WTC11 (cell line): ENCODE measurements around the gene ARHGAP8. TPM values are rescaled to one million over a fixed set of nuclear protein-coding genes. Genes with fewer than 3 reads are reported as not detected.

ENCODE experiments used
- ATAC-seq: fragments of 200-7000 bp; cut with Tn5 transposase; 2 replicates; pipeline ENCODE4 v1.10.0; 2021; ENCODE audit warnings: mild to moderate bottlenecking, moderate library complexity
- CTCF ChIA-PET: fragments of 300-600 bp; sonication (Branson Sonifier 250); formaldehyde crosslinking; loops from one replicate; lab custom pipeline; 2021; ENCODE audit warnings: antibody characterized with exemption; lab: Charles Lee
- POLR2A ChIA-PET: fragments of 350-600 bp; sonication (Branson Sonifier 250); formaldehyde crosslinking; loops from one replicate; lab custom pipeline; 2021; ENCODE audit warnings: antibody characterized with exemption; lab: Charles Lee
- DNase-seq: peaks from one replicate; pipeline ENCODE4 v3.0.0; 2021; ENCODE audit warnings: low spot score
- H3K27ac Mint-ChIP-seq: 2 replicates; pipeline ENCODE4 v1.8.0; 2021; ENCODE audit warnings: mixed read lengths
- H3K27me3 Mint-ChIP-seq: 2 replicates; pipeline ENCODE4 v1.8.0; 2021; ENCODE audit warnings: low read depth, mild to moderate bottlenecking, moderate library complexity, mixed read lengths
- H3K36me3 Mint-ChIP-seq: 2 replicates; pipeline ENCODE4 v1.8.0; 2021; ENCODE audit warnings: mixed read lengths
- H3K4me1 Mint-ChIP-seq: 2 replicates; pipeline ENCODE4 v1.8.0; 2022; ENCODE audit warnings: mixed read lengths
- H3K4me3 Mint-ChIP-seq: 2 replicates; pipeline ENCODE4 v1.8.0; 2021; ENCODE audit warnings: mild to moderate bottlenecking, moderate library complexity, mixed read lengths
- H3K9me3 Mint-ChIP-seq: 2 replicates; pipeline ENCODE4 v1.8.0; 2021; ENCODE audit warnings: mixed read lengths
- CREB1 ChIP-seq: sonication (generic); formaldehyde crosslinking; IDR thresholded peaks from 2 replicates; pipeline ENCODE4 v1.8.0; 2023; ENCODE audit warnings: mild to moderate bottlenecking, missing genetic modification reagents
- ELF4 ChIP-seq: sonication (generic); formaldehyde crosslinking; IDR thresholded peaks from 2 replicates; pipeline ENCODE4 v1.8.1; 2022; ENCODE audit warnings: low read depth, mild to moderate bottlenecking, moderate library complexity, missing genetic modification reagents
- ESRRA ChIP-seq: sonication (generic); formaldehyde crosslinking; IDR thresholded peaks from 2 replicates; pipeline ENCODE4 v1.8.1; 2022; ENCODE audit warnings: mild to moderate bottlenecking, missing genetic modification reagents, borderline replicate concordance
- GTF2I ChIP-seq: fragments of 250-450 bp; sonication (Bioruptor Pico); conservative IDR thresholded peaks from 2 replicates; pipeline ENCODE4 v1.4.0; 2021; ENCODE audit warnings: mild to moderate bottlenecking
- HMGA2 ChIP-seq: fragments of 250-450 bp; sonication (Bioruptor Pico); IDR thresholded peaks from 2 replicates; pipeline ENCODE4 v1.4.0; 2021; ENCODE audit warnings: mild to moderate bottlenecking, moderate library complexity
- IRF2 ChIP-seq: sonication (generic); formaldehyde crosslinking; IDR thresholded peaks from 2 replicates; pipeline ENCODE4 v1.8.0; 2022; ENCODE audit warnings: low read depth, missing genetic modification reagents, borderline replicate concordance
- JUN ChIP-seq: sonication (generic); formaldehyde crosslinking; IDR thresholded peaks from 2 replicates; pipeline ENCODE4 v1.8.0; 2023; ENCODE audit warnings: mild to moderate bottlenecking, missing genetic modification reagents
- NR3C1 ChIP-seq: sonication (generic); formaldehyde crosslinking; conservative IDR thresholded peaks from 2 replicates; pipeline ENCODE4 v1.8.1; 2023; ENCODE audit warnings: low read depth, mild to moderate bottlenecking, missing genetic modification reagents
- OVOL2 ChIP-seq: fragments of 250-450 bp; sonication (Bioruptor Pico); IDR thresholded peaks from 2 replicates; pipeline ENCODE4 v1.9.0; 2021; ENCODE audit warnings: mild to moderate bottlenecking, borderline replicate concordance
- ZNF416 ChIP-seq: fragments of 250-450 bp; sonication (Bioruptor Pico); IDR thresholded peaks from 2 replicates; pipeline ENCODE4 v1.9.0; 2021; ENCODE audit warnings: mild to moderate bottlenecking, inconsistent platforms
- total RNA-seq: library from RNA; stranded (reverse); gene quantifications from 3 replicates; pipeline ENCODE4 v1.2.3, GENCODE V29; 2021
- TF ChIP-seq, protein P1 (sequence below): sonication (generic); formaldehyde crosslinking; IDR thresholded peaks from 2 replicates; pipeline ENCODE4 v1.8.0; 2022; ENCODE audit warnings: mild to moderate bottlenecking, missing genetic modification reagents
- TF ChIP-seq, protein P2 (sequence below): fragments of 250-450 bp; sonication (Bioruptor Pico); IDR thresholded peaks from 2 replicates; pipeline ENCODE4 v1.9.0; 2021; ENCODE audit warnings: mild to moderate bottlenecking
- TF ChIP-seq, protein P3 (sequence below): fragments of 250-450 bp; sonication (Bioruptor Pico); IDR thresholded peaks from 2 replicates; pipeline ENCODE4 v1.8.0; 2021; ENCODE audit warnings: mild to moderate bottlenecking
- TF ChIP-seq, protein P4 (sequence below): sonication (generic); formaldehyde crosslinking; conservative IDR thresholded peaks from 2 replicates; pipeline ENCODE4 v1.8.1; 2023; ENCODE audit warnings: mild to moderate bottlenecking, low read depth, missing genetic modification reagents, moderate library complexity
- TF ChIP-seq, protein P5 (sequence below): fragments of 250-450 bp; sonication (Bioruptor Pico); IDR thresholded peaks from 2 replicates; pipeline ENCODE4 v1.9.0; 2021; ENCODE audit warnings: mild to moderate bottlenecking, borderline replicate concordance
- TF ChIP-seq, protein P6 (sequence below): fragments of 250-450 bp; sonication (Bioruptor Pico); IDR thresholded peaks from 2 replicates; pipeline ENCODE4 v1.9.0; 2021; ENCODE audit warnings: moderate library complexity, mild to moderate bottlenecking, inconsistent platforms, borderline replicate concordance

Gene ARHGAP8
- total RNA-seq, 1 experiment from 2014 or later = 61.4 TPM

DNA sequence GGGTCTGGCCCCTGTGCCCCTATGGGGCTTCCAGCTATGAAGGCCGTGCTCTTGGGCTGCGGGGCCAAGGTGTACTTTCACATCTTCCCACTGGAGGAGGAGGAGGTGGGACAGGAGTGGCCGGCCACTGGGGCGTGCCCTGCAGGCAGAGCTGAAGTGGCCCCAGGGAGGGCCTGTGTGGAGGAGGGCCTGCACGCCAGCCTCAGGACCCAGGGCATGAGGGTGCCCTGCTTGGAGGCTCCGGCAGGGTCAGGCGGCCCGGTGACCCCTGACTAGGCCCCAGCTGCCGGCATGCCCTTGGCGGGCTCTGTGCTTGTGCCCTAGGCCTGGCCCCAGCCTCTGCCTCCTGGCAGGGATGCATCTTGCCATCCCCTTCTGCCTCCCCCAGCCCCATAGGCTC is 45.2 kb upstream of the ARHGAP8 start:
- H3K36me3 Mint-ChIP-seq = no peaks in the 10 kb centered on the region
- no peak for TF ChIP-seq IRF2 (CRISPR knock-in tag)
- TF ChIP-seq NR3C1 (CRISPR knock-in tag) = no peak
- no peak for TF ChIP-seq ELF4
- H3K27ac Mint-ChIP-seq = no peak overlapping the region
- DNase-seq = no peak
- POLR2A ChIA-PET = interaction anchor here (0.7 kb wide), 1 partner anchor 89 kb away, joined by 4 read pairs; no protein-coding TSS in a partner anchor
- no peaks in the 10 kb centered on the region for H3K9me3 Mint-ChIP-seq
- ATAC-seq = no peak
- H3K4me1 Mint-ChIP-seq = peaks cover 18% of the 10 kb centered on the region
- CTCF ChIA-PET = interaction anchor here (0.5 to 1.2 kb wide), 2 partner anchors 9 to 11 kb away, joined by 3 to 4 read pairs; no protein-coding TSS in a partner anchor
- H3K27me3 Mint-ChIP-seq = peaks cover 14% of the 10 kb centered on the region
- H3K4me3 Mint-ChIP-seq = no peak overlapping the region

DNA sequence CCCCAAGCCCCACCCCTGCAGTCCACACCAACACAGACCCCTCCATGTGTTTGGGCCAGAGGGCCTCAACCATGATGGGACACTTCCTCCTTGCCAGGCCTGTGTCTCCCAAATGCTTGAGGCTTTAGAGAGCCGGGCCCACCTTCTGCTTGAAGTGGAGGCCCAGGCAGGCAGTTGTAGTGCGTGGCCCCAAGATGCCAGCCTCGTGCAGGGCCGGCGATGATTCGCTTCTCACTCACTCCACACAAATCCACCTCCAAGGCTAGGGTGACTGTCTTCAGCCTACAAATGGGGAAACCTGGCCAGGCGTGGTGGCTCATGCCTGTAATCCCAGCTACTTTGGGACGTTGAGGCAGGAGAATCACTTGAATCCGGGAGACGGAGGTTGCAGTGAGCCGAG is 44.6 kb upstream of the ARHGAP8 start:
- no peak for DNase-seq
- ChIA-PET CTCF (interaction anchor here (0.5 to 1.6 kb wide), 4 partner anchors 9 to 29 kb away, joined by 3 to 6 read pairs (median 4); no protein-coding TSS in a partner anchor), POLR2A (no interaction called here)
- Mint-ChIP-seq H3K27me3 (peaks cover 14% of the 10 kb centered on the region), H3K4me1 (peaks cover 18% of the 10 kb centered on the region), H3K9me3 (no peaks in the 10 kb centered on the region), H3K36me3 (no peaks in the 10 kb centered on the region), H3K4me3 (no peak overlapping the region), H3K27ac (peak overlapping the region; percentile 22; the same call in 1 of the 2 replicates)
- no peak for ATAC-seq
- TF ChIP-seq, protein P1, sequence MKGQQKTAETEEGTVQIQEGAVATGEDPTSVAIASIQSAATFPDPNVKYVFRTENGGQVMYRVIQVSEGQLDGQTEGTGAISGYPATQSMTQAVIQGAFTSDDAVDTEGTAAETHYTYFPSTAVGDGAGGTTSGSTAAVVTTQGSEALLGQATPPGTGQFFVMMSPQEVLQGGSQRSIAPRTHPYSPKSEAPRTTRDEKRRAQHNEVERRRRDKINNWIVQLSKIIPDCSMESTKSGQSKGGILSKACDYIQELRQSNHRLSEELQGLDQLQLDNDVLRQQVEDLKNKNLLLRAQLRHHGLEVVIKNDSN (CRISPR knock-in tag) = no peak
- TF ChIP-seq, protein P2, sequence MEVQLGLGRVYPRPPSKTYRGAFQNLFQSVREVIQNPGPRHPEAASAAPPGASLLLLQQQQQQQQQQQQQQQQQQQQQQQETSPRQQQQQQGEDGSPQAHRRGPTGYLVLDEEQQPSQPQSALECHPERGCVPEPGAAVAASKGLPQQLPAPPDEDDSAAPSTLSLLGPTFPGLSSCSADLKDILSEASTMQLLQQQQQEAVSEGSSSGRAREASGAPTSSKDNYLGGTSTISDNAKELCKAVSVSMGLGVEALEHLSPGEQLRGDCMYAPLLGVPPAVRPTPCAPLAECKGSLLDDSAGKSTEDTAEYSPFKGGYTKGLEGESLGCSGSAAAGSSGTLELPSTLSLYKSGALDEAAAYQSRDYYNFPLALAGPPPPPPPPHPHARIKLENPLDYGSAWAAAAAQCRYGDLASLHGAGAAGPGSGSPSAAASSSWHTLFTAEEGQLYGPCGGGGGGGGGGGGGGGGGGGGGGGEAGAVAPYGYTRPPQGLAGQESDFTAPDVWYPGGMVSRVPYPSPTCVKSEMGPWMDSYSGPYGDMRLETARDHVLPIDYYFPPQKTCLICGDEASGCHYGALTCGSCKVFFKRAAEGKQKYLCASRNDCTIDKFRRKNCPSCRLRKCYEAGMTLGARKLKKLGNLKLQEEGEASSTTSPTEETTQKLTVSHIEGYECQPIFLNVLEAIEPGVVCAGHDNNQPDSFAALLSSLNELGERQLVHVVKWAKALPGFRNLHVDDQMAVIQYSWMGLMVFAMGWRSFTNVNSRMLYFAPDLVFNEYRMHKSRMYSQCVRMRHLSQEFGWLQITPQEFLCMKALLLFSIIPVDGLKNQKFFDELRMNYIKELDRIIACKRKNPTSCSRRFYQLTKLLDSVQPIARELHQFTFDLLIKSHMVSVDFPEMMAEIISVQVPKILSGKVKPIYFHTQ (CRISPR knock-in tag) = no peak
- TF ChIP-seq GTF2I (CRISPR knock-in tag) = no peak

DNA sequence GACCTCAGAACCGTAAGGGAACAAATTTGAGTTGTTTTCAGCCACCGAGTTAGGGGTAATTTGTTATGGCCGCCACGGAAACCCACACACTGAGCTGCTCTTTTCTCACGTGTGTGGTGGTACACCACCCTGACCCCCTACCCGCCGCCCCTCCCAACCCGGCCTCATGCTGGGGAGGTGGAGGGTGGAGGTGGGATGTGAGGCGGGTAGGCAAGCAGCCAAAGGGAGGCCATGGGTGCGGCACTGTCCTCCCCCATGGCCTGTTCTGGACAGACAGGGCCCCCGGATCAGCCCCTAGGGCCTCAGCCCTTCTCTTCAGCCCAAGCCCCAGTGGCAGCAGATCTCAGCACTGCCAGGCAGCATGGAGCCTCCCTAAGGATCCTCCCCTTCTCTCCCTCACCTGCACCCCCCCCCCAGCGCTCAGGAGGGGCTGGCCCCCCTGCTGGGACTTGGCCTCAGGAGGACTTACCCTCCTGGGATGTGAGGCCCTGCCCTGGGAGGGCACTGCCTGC is 42.4 kb upstream of the ARHGAP8 start:
- no peak for ATAC-seq
- CTCF ChIA-PET = interaction anchor here (1.7 kb wide), 1 partner anchor 11 kb away, joined by 5 read pairs; no protein-coding TSS in a partner anchor
- Mint-ChIP-seq H3K4me1 (peaks cover 7% of the 10 kb centered on the region; the same call in 1 of the 2 replicates), H3K9me3 (no peaks in the 10 kb centered on the region), H3K36me3 (no peaks in the 10 kb centered on the region), H3K27me3 (no peaks in the 10 kb centered on the region; the same call in 1 of the 2 replicates), H3K4me3 (no peak overlapping the region), H3K27ac (no peak overlapping the region)
- TF ChIP-seq CREB1 (CRISPR knock-in tag) (no peak), ELF4 (no peak), ZNF416 (CRISPR knock-in tag) (no peak), JUN (no peak), OVOL2 (no peak), ESRRA (CRISPR knock-in tag) (no peak), HMGA2 (CRISPR knock-in tag) (no peak)
- TF ChIP-seq, protein P3, sequence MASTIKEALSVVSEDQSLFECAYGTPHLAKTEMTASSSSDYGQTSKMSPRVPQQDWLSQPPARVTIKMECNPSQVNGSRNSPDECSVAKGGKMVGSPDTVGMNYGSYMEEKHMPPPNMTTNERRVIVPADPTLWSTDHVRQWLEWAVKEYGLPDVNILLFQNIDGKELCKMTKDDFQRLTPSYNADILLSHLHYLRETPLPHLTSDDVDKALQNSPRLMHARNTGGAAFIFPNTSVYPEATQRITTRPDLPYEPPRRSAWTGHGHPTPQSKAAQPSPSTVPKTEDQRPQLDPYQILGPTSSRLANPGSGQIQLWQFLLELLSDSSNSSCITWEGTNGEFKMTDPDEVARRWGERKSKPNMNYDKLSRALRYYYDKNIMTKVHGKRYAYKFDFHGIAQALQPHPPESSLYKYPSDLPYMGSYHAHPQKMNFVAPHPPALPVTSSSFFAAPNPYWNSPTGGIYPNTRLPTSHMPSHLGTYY (CRISPR knock-in tag) = no peak
- TF ChIP-seq, protein P4, sequence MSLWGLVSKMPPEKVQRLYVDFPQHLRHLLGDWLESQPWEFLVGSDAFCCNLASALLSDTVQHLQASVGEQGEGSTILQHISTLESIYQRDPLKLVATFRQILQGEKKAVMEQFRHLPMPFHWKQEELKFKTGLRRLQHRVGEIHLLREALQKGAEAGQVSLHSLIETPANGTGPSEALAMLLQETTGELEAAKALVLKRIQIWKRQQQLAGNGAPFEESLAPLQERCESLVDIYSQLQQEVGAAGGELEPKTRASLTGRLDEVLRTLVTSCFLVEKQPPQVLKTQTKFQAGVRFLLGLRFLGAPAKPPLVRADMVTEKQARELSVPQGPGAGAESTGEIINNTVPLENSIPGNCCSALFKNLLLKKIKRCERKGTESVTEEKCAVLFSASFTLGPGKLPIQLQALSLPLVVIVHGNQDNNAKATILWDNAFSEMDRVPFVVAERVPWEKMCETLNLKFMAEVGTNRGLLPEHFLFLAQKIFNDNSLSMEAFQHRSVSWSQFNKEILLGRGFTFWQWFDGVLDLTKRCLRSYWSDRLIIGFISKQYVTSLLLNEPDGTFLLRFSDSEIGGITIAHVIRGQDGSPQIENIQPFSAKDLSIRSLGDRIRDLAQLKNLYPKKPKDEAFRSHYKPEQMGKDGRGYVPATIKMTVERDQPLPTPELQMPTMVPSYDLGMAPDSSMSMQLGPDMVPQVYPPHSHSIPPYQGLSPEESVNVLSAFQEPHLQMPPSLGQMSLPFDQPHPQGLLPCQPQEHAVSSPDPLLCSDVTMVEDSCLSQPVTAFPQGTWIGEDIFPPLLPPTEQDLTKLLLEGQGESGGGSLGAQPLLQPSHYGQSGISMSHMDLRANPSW (CRISPR knock-in tag) = no peak
- TF ChIP-seq, protein P5, sequence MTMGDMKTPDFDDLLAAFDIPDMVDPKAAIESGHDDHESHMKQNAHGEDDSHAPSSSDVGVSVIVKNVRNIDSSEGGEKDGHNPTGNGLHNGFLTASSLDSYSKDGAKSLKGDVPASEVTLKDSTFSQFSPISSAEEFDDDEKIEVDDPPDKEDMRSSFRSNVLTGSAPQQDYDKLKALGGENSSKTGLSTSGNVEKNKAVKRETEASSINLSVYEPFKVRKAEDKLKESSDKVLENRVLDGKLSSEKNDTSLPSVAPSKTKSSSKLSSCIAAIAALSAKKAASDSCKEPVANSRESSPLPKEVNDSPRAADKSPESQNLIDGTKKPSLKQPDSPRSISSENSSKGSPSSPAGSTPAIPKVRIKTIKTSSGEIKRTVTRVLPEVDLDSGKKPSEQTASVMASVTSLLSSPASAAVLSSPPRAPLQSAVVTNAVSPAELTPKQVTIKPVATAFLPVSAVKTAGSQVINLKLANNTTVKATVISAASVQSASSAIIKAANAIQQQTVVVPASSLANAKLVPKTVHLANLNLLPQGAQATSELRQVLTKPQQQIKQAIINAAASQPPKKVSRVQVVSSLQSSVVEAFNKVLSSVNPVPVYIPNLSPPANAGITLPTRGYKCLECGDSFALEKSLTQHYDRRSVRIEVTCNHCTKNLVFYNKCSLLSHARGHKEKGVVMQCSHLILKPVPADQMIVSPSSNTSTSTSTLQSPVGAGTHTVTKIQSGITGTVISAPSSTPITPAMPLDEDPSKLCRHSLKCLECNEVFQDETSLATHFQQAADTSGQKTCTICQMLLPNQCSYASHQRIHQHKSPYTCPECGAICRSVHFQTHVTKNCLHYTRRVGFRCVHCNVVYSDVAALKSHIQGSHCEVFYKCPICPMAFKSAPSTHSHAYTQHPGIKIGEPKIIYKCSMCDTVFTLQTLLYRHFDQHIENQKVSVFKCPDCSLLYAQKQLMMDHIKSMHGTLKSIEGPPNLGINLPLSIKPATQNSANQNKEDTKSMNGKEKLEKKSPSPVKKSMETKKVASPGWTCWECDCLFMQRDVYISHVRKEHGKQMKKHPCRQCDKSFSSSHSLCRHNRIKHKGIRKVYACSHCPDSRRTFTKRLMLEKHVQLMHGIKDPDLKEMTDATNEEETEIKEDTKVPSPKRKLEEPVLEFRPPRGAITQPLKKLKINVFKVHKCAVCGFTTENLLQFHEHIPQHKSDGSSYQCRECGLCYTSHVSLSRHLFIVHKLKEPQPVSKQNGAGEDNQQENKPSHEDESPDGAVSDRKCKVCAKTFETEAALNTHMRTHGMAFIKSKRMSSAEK (CRISPR knock-in tag) = no peak
- TF ChIP-seq, protein P6, sequence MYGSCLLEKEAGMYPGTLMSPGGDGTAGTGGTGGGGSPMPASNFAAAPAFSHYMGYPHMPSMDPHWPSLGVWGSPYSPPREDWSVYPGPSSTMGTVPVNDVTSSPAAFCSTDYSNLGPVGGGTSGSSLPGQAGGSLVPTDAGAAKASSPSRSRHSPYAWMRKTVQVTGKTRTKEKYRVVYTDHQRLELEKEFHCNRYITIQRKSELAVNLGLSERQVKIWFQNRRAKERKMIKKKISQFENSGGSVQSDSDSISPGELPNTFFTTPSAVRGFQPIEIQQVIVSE (CRISPR knock-in tag) = no peak
- no peak for DNase-seq
- POLR2A ChIA-PET = no interaction called here
